NCI-H446 (cell line): ENCODE data around the gene GSTM4.
"Not testable (repeated sequence)": the region's sequence is repeated elsewhere in the genome, so short reads cannot be mapped to it uniquely, and the experiment has no call there.

ENCODE experiments used
- DNase-seq, 2 experiments: peaks; one replicate each; lab custom pipeline; 2025; lab: John Stamatoyannopoulos, UW

Gene GSTM4

DNA sequence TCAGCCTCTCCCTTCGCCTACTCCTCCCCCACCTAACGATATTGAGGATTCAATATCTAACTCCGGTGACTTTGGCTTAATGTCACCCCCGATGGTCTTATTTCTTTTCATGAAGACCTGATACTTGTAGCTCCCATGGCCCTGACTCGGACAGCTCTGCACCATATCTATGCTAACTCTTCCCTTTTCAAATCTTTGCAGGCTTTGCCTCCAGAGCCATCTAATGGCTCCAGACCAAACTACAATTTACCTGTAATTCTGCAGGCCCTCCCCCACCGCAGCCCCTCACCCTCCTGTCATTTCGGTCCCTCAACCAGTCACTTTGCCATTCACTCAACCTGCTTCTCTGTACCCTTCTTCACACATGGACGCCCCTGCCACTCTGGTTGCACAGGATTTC is 48.3 kb downstream of the GSTM4 start:
- DNase-seq: no peak

DNA sequence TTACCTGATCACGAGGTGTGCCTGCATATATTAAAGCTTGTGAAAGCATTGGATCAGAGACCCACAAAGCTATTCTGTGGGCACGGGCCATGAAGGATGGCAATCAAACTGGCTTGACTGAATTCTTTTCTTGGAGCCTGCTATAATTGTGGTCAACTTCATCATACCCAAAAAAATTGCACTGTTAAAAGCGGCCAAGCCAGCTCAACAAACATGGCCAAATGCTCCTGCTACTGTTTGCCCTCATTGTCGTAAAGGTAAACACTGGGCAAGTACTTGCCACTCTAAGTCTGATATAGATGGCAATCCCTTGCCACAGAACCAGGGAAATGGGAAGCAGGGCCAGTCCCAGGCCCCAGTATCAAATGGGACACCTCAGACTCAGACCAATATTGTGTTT is 49.5 kb downstream of the GSTM4 start:
- no peak for DNase-seq

DNA sequence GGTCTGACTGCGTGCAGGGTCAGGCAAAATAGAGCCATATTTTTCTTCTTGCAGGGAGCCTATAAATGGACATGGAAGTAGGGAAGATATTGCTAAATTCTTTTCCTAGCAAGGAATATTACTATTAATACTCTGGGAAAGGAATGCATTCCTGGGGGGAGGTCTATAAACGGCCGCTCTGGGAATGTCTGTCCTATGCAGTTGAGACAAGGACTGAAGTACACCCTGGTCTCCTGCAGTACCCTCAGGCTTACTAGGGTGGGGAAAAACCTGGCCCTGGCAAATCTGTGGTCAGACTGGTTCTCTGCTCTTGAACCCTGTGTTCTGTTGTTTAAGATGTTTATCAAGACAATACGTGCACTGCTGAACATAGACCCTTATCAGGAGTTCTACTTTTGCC is 53.0 kb downstream of the GSTM4 start:
- DNase-seq: not testable (repeated sequence)

DNA sequence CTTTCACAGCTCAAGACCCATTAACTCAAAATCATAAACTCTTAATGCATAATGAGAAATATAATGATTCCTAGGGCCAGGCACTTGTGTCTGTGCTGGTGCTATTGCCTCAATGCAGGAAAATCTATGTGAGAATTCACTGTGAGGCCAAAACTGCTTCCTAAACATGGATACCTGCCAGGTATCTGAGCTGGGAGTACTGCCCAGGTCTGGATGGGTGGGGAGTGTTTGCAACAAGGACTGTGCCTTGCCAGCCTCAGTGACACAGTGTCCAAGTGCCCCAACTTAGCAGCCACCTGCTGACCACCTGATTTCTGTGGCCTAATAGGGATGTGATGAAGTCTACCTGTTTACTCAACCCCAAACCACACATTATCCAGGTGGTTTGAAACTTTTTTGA is 53.9 kb downstream of the GSTM4 start:
- DNase-seq: not testable (repeated sequence)
